PC-9 (cell line): Measurements from ENCODE around the gene BRPF1.

ENCODE experiments used
- EZH2 ChIP-seq: fragments of 200-600 bp; sonication (generic); IDR thresholded peaks from 2 replicates; pipeline ENCODE4 v1.8.0; 2017; ENCODE audit warnings: antibody characterized with exemption, low read depth
- TF ChIP-seq, protein P1 (sequence below): fragments of 200-600 bp; sonication (generic); conservative IDR thresholded peaks from 2 replicates; pipeline ENCODE4 v1.6.1; 2017; ENCODE audit warnings: mixed run types, antibody characterized with exemption, mild to moderate bottlenecking, moderate library complexity

DNA sequence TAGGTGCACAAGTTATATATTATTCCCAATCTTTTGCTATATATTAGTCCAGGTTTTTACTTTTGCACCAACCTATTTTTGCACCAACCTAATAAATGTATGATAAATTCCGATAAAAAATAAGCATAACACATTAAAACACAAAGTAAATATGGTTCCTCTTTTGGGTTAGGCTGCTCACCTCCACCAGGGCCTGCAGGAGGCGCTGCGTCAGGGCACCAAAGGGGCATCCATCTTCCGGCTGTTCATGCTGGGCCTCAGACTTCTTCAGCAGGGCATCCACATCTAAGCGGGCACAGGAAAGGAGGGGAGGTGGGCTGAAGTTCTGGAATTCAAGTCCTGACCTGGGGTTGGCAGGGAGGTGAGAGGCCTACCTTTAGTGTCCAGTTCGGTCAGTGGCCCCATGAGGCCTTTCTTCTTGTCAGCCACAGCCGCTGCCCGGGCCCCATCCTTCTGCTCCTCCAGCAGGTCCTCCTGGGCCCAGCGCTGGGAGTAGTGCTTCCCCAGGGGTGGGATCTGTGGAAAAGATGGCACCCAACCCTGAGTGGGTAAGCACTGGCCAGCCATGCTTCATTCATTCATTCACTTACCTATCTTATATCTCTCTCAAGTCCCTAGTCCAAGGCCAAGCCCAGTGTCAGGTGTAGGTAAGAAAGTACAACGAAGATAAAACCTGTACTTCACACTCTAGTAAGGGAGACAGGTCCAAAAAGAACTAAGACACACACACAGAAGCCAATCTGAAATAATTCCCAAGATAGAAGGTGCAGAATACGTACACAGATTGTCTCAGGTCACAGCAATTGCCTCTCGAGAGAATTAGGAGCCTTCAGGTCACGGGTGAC is 55.5 kb downstream of the BRPF1 start:
- TF ChIP-seq, protein P1, sequence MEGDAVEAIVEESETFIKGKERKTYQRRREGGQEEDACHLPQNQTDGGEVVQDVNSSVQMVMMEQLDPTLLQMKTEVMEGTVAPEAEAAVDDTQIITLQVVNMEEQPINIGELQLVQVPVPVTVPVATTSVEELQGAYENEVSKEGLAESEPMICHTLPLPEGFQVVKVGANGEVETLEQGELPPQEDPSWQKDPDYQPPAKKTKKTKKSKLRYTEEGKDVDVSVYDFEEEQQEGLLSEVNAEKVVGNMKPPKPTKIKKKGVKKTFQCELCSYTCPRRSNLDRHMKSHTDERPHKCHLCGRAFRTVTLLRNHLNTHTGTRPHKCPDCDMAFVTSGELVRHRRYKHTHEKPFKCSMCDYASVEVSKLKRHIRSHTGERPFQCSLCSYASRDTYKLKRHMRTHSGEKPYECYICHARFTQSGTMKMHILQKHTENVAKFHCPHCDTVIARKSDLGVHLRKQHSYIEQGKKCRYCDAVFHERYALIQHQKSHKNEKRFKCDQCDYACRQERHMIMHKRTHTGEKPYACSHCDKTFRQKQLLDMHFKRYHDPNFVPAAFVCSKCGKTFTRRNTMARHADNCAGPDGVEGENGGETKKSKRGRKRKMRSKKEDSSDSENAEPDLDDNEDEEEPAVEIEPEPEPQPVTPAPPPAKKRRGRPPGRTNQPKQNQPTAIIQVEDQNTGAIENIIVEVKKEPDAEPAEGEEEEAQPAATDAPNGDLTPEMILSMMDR, result peak; percentile 68
- TF ChIP-seq EZH2, result no peak
